ENCODE data around the gene ICOSLG.

The ICOSLG gene

GRCh38 chr21:44267655-44268142 lies 27.0 kb upstream of the ICOSLG start:
- TF ChIP-seq CTCF (IDR thresholded peaks at IDR 0.05; ENCODE audit: low read depth, low read length) (no peak), MYC (IDR thresholded peaks at IDR 0.05; ENCODE audit: low read depth, low read length) (no peak), MAX (IDR thresholded peaks at IDR 0.05; ENCODE audit: low read depth, low read length) (no peak), POLR2A (IDR thresholded peaks at IDR 0.05; ENCODE audit: extremely low read depth, insufficient read length) (no peak)
- no peak overlapping the region for H3K4me3 ChIP-seq (ENCODE audit: low read depth, low read length)
- DNase-seq (ENCODE audit: low read depth), result peak; percentile 55

- no peak overlapping the region for H3K4me3 ChIP-seq (ENCODE audit: low read depth, low read length)
- no peak for DNase-seq (ENCODE audit: low read depth)
- TF ChIP-seq POLR2A (IDR thresholded peaks at IDR 0.05; ENCODE audit: extremely low read depth, insufficient read length) (no peak), CTCF (IDR thresholded peaks at IDR 0.05; ENCODE audit: low read depth, low read length) (no peak), MYC (IDR thresholded peaks at IDR 0.05; ENCODE audit: low read depth, low read length) (no peak), MAX (IDR thresholded peaks at IDR 0.05; ENCODE audit: low read depth, low read length) (no peak)
These were observed 25.1 kb upstream of the ICOSLG start for GRCh38 chr21:44265734-44266270.

- TF ChIP-seq CTCF (IDR thresholded peaks at IDR 0.05; ENCODE audit: low read depth, low read length) (no peak), MAX (IDR thresholded peaks at IDR 0.05; ENCODE audit: low read depth, low read length) (no peak), POLR2A (IDR thresholded peaks at IDR 0.05; ENCODE audit: extremely low read depth, insufficient read length) (no peak), MYC (IDR thresholded peaks at IDR 0.05; ENCODE audit: low read depth, low read length) (no peak)
- no peak overlapping the region for H3K4me3 ChIP-seq (ENCODE audit: low read depth, low read length)
These were observed 23.0 kb upstream of the ICOSLG start for GRCh38 chr21:44263768-44264167.

GRCh38 chr21:44263221-44263760 lies 22.5 kb upstream of the ICOSLG start:
- DNase-seq (ENCODE audit: low read depth), result no peak
- TF ChIP-seq POLR2A (IDR thresholded peaks at IDR 0.05; ENCODE audit: extremely low read depth, insufficient read length) (no peak), MAX (IDR thresholded peaks at IDR 0.05; ENCODE audit: low read depth, low read length) (no peak), CTCF (IDR thresholded peaks at IDR 0.05; ENCODE audit: low read depth, low read length) (no peak), MYC (IDR thresholded peaks at IDR 0.05; ENCODE audit: low read depth, low read length) (no peak)
- no peak overlapping the region for H3K4me3 ChIP-seq (ENCODE audit: low read depth, low read length)

More at GRCh38 chr21:44263768-44264167, 23.0 kb upstream of the ICOSLG start:
- DNase-seq (ENCODE audit: low read depth), result no peak

- DNase-seq (ENCODE audit: low read depth), result no peak
- TF ChIP-seq POLR2A (IDR thresholded peaks at IDR 0.05; ENCODE audit: extremely low read depth, insufficient read length) (no peak), MAX (IDR thresholded peaks at IDR 0.05; ENCODE audit: low read depth, low read length) (no peak), CTCF (IDR thresholded peaks at IDR 0.05; ENCODE audit: low read depth, low read length) (no peak), MYC (IDR thresholded peaks at IDR 0.05; ENCODE audit: low read depth, low read length) (no peak)
- H3K4me3 ChIP-seq (ENCODE audit: low read depth, low read length), result no peak overlapping the region
These were observed 21.8 kb upstream of the ICOSLG start for GRCh38 chr21:44262338-44263056.
